Left renal cortex interstitium (tissue), 4 donors: Measurements from ENCODE around the gene NUBP2. TPM values are rescaled to one million over a fixed set of nuclear protein-coding genes. Genes with fewer than 3 reads are reported as not detected.

Experiments used
- DNase-seq, 4 donors: peaks; one replicate each; pipeline ENCODE4 v3.0.0-alpha.2; 2013; ENCODE audit warnings: low read depth in 4 of 4, low spot score in 2 of 4, missing footprints in 1 of 4
- polyA plus RNA-seq, 4 donors: library from polyadenylated mRNA; unstranded; fragments of 120-200 nt; gene quantifications; one replicate each; pipeline ENCODE4 v1.2.1, GENCODE V29; 2013; ENCODE audit not compliant: insufficient read length in 4 of 4

The NUBP2 gene
- polyA plus RNA-seq, 4 donors: 35.4 to 69.3 (median 56.4) TPM

- no peak for DNase-seq
Observed at GRCh38 chr16:1781758-1782407, 877 bp upstream of the NUBP2 start.

- no peak for DNase-seq
Observed at GRCh38 chr16:1784977-1785845, 2.5 kb downstream of the NUBP2 start.

- DNase-seq: no peak
Observed at GRCh38 chr16:1785846-1786170, 3.0 kb downstream of the NUBP2 start.

- no peak for DNase-seq
Observed at GRCh38 chr16:1786242-1787055, 3.7 kb downstream of the NUBP2 start.

GRCh38 chr16:1787056-1787321 lies 4.2 kb downstream of the NUBP2 start:
- no peak for DNase-seq

- no peak for DNase-seq
Observed at GRCh38 chr16:1787322-1788094, 4.7 kb downstream of the NUBP2 start.

- no peak for DNase-seq
Observed at GRCh38 chr16:1788095-1788707, 5.4 kb downstream of the NUBP2 start.

GRCh38 chr16:1788708-1789100 lies 5.9 kb downstream of the NUBP2 start:
- DNase-seq: no peak

- DNase-seq: no peak
Observed at GRCh38 chr16:1789643-1790045, 6.9 kb downstream of the NUBP2 start.

GRCh38 chr16:1790261-1790610 lies 7.5 kb downstream of the NUBP2 start:
- no peak for DNase-seq

- no peak for DNase-seq
Observed at GRCh38 chr16:1790611-1791255, 8.0 kb downstream of the NUBP2 start.

GRCh38 chr16:1791256-1791942 lies 8.6 kb downstream of the NUBP2 start:
- DNase-seq: no peak

GRCh38 chr16:1791943-1792812 lies 9.4 kb downstream of the NUBP2 start:
- DNase-seq: no peak

- DNase-seq: no peak
Observed at GRCh38 chr16:1792836-1793577, 10.2 kb downstream of the NUBP2 start.

- DNase-seq: no peak
Observed at GRCh38 chr16:1793578-1794220, 10.9 kb downstream of the NUBP2 start, which contains the start of gene IGFALS. Gene IGFALS, minus strand, starts transcription at chr16:1793705. Its CDS starts 53 bp downstream, at chr16:1793652.

GRCh38 chr16:1794221-1794871 lies 11.6 kb downstream of the NUBP2 start:
- DNase-seq: no peak
